Muscle of leg (tissue), 11 donors: ENCODE measurements around the gene RCAN2. TPM values are rescaled to one million over a fixed set of nuclear protein-coding genes. Genes with fewer than 3 reads are reported as not detected.
A peak's percentile ranks its signal among the peaks of the same experiment; 100 is the strongest.

Experiments used
- DNase-seq: peaks from one replicate; pipeline ENCODE4 v3.0.0; 2013
- H3K27ac ChIP-seq: one replicate; pipeline ENCODE4 v1.5.1; 2013; ENCODE audit warnings: mild to moderate bottlenecking, low read length, control low read depth
- H3K27me3 ChIP-seq: one replicate; pipeline ENCODE4 v1.6.1; 2013; ENCODE audit warnings: low read length; ENCODE audit not compliant: control insufficient read depth, insufficient read depth
- H3K36me3 ChIP-seq: one replicate; pipeline ENCODE4 v1.6.1; 2013; ENCODE audit warnings: low read length; ENCODE audit not compliant: control insufficient read depth, insufficient read depth
- H3K4me1 ChIP-seq: one replicate; pipeline ENCODE4 v1.6.1; 2013; ENCODE audit warnings: low read length; ENCODE audit not compliant: control insufficient read depth, insufficient read depth
- H3K4me3 ChIP-seq: one replicate; pipeline ENCODE4 v1.5.1; 2013; ENCODE audit warnings: low read length, control low read depth
- H3K9me3 ChIP-seq: replicated peaks from 2 replicates; pipeline ENCODE4 v1.6.1; 2013; ENCODE audit warnings: low read depth, low read length; ENCODE audit not compliant: control insufficient read depth
- WGBS: methylation state at CpG from one replicate; pipeline ENCODE4 v1.1.5; 2013; ENCODE audit warnings: missing lambda C conversion rate; ENCODE audit not compliant: insufficient coverage; 5-methylcytosine and 5-hydroxymethylcytosine counted together
- polyA plus RNA-seq, 8 donors: library from polyadenylated mRNA; unstranded; fragments of 120-200 nt; gene quantifications; one replicate each; pipeline versions ENCODE4 v1.2.1 to v1.2.3, GENCODE V29; 2013; ENCODE audit warnings: inconsistent platforms in 1 of 8, low replicate concordance in 1 of 8; ENCODE audit not compliant: insufficient read length in 8 of 8, insufficient read depth in 1 of 8
- total RNA-seq: library from RNA; stranded (reverse); fragments of 120-200 nt; gene quantifications from one replicate; pipeline ENCODE4 v1.2.4, GENCODE V29; 2013

Gene RCAN2
- total and polyA plus RNA-seq, 9 donors = 2.2 to 8.2 (median 4.5) TPM

DNA sequence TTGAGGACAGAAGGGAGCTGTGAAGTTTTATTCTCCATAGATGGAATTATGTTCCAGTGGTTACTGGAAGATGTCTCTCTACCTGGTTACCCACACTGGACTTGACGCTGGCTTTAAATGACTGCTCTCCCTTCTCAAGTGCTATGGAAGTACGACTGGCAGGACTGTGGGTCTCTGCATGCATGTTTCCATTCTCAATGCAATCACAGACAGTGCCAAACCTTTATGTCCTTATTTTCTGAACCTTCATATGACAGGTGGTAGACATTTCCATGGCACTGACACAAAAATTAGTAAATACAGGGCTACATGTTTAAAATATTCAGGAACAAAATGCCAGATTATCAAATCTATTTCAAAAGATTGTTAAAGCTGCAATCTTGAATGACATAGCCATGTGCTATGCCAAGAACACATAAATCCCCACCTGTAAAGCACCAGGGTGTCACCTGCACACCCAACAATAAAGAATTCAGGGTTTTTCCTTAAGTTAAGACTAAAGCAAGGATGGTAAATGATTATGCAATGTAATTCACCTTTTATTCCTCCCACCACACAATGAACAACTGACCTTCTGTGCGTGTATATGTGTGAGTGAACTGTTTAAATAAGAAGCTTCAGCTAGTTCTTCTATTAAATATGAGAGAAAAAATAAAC lies 167.2 kb downstream of the RCAN2 start:
- Histone ChIP-seq H3K9me3 (no peaks in the 10 kb centered on the region), H3K4me1 (no peaks in the 10 kb centered on the region), H3K36me3 (no peaks in the 10 kb centered on the region), H3K27me3 (no peaks in the 10 kb centered on the region), H3K4me3 (no peak overlapping the region), H3K27ac (no peak overlapping the region)
- DNase-seq = no peak
- 89% methylated on average over 2 of the region's 3 CpGs for WGBS

GRCh38 chr6:46323312-46323965 lies 167.8 kb downstream of the RCAN2 start:
- H3K27ac ChIP-seq = no peak overlapping the region
- no peaks in the 10 kb centered on the region for H3K36me3 ChIP-seq
- no peak overlapping the region for H3K4me3 ChIP-seq
- WGBS = 33% methylated on average over 2 of the region's 4 CpGs
- peak; percentile 19 for DNase-seq
- H3K4me1 ChIP-seq = no peaks in the 10 kb centered on the region
- H3K9me3 ChIP-seq = no peaks in the 10 kb centered on the region
- H3K27me3 ChIP-seq = no peaks in the 10 kb centered on the region

DNA sequence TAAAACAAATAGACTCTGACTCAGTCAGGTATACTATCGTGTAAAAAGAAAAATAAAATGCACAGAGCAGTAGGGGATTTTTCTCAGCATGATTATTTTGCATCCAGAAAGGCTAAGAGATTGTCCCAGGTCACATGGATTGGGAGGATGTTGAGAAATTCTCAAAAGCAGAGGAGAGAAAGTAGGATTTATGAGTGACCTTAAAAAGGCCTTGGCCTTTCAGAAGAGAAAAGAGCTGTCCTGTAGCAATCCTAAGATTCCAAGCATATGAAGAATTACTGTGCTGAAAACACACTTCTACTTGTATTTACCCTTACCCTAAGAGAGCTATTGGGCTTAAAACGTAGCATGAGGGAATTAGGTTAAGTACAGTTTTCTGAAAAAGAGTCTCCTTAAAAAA lies 170.7 kb downstream of the RCAN2 start:
- Histone ChIP-seq H3K4me1 (no peaks in the 10 kb centered on the region), H3K4me3 (no peak overlapping the region), H3K36me3 (no peaks in the 10 kb centered on the region), H3K27ac (no peak overlapping the region), H3K27me3 (no peaks in the 10 kb centered on the region), H3K9me3 (no peaks in the 10 kb centered on the region)
- WGBS = 83% methylated on average over 1 of the region's 2 CpGs
- DNase-seq = no peak

- no peak for DNase-seq
- Histone ChIP-seq H3K4me1 (no peaks in the 10 kb centered on the region), H3K9me3 (no peaks in the 10 kb centered on the region), H3K4me3 (no peak overlapping the region), H3K27ac (no peak overlapping the region), H3K27me3 (no peaks in the 10 kb centered on the region), H3K36me3 (no peaks in the 10 kb centered on the region)
- WGBS = no CpG with 5 or more reads among the region's 1 CpG
Observed at GRCh38 chr6:46315589-46315988, 175.7 kb downstream of the RCAN2 start.

DNA sequence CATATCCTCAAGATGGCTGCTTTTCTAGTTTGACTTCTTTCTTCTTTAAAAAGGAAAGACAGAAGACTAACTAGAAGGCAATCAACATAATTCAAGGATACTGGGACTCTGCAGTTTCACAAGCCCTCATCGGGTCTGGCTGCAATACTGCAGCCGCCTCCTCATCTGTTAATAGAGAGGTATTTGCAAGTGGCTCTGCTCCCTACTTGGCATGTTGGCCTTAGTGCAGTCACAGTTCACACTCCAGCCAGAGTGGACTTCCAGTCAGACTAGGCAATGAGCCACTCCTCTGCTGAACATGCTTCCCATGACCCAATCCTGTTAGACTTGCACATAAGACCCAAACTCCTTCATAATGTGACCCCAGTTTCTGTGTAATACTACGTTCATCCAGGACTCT lies 178.6 kb downstream of the RCAN2 start:
- H3K27me3 ChIP-seq = no peaks in the 10 kb centered on the region
- H3K4me3 ChIP-seq = no peak overlapping the region
- no peak overlapping the region for H3K27ac ChIP-seq
- no peaks in the 10 kb centered on the region for H3K9me3 ChIP-seq
- no peak for DNase-seq
- no peaks in the 10 kb centered on the region for H3K36me3 ChIP-seq
- no peaks in the 10 kb centered on the region for H3K4me1 ChIP-seq
- WGBS = 92% methylated on average over 2 of the region's 3 CpGs

- no peak overlapping the region for H3K4me3 ChIP-seq
- no CpG with 5 or more reads among the region's 1 CpG for WGBS
- H3K4me1 ChIP-seq = no peaks in the 10 kb centered on the region
- H3K9me3 ChIP-seq = no peaks in the 10 kb centered on the region
- no peaks in the 10 kb centered on the region for H3K36me3 ChIP-seq
- DNase-seq = no peak
- H3K27ac ChIP-seq = no peak overlapping the region
- no peaks in the 10 kb centered on the region for H3K27me3 ChIP-seq
Observed at GRCh38 chr6:46310196-46310595, 181.1 kb downstream of the RCAN2 start.

- no peaks in the 10 kb centered on the region for H3K36me3 ChIP-seq
- no peak for DNase-seq
- H3K4me1 ChIP-seq = no peaks in the 10 kb centered on the region
- WGBS = 14% methylated on average over 1 of the region's 2 CpGs
- H3K9me3 ChIP-seq = no peaks in the 10 kb centered on the region
- no peak overlapping the region for H3K27ac ChIP-seq
- H3K4me3 ChIP-seq = no peak overlapping the region
- H3K27me3 ChIP-seq = no peaks in the 10 kb centered on the region
Observed at GRCh38 chr6:46306431-46306830, 184.8 kb downstream of the RCAN2 start.

GRCh38 chr6:46305833-46306232 lies 185.4 kb downstream of the RCAN2 start:
- no CpG with 5 or more reads among the region's 3 CpGs for WGBS
- Histone ChIP-seq H3K4me1 (no peaks in the 10 kb centered on the region), H3K4me3 (no peak overlapping the region), H3K36me3 (no peaks in the 10 kb centered on the region), H3K27me3 (no peaks in the 10 kb centered on the region), H3K9me3 (no peaks in the 10 kb centered on the region), H3K27ac (no peak overlapping the region)
- no peak for DNase-seq

DNA sequence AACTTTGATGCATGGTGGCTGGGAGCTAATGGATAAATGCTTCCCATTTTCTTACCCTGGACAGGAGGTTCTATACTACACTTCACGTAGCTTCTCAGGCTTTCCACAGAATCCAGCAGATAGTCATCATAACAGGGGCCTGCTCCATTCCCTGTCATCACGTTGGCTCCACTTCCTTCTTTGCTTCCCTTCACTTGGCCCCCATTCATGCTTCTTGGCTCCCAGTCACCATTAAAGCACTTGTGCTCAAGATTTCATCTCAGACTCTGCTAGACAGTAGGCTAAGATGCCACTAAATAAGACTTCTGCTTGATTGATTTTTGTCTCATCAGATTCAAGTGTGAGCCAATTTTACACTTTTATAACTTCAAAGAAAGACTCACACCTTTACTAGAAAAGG lies 186.0 kb downstream of the RCAN2 start:
- DNase-seq = no peak
- H3K27me3 ChIP-seq = no peaks in the 10 kb centered on the region
- no peak overlapping the region for H3K4me3 ChIP-seq
- H3K36me3 ChIP-seq = no peaks in the 10 kb centered on the region
- no peaks in the 10 kb centered on the region for H3K4me1 ChIP-seq
- WGBS = 38% methylated on average over 1 of the region's 2 CpGs
- no peaks in the 10 kb centered on the region for H3K9me3 ChIP-seq
- H3K27ac ChIP-seq = no peak overlapping the region

- Histone ChIP-seq H3K27ac (no peak overlapping the region), H3K27me3 (no peaks in the 10 kb centered on the region), H3K4me3 (no peak overlapping the region), H3K4me1 (no peaks in the 10 kb centered on the region), H3K36me3 (no peaks in the 10 kb centered on the region), H3K9me3 (no peaks in the 10 kb centered on the region)
- no peak for DNase-seq
- no CpG with 5 or more reads among the region's 1 CpG for WGBS
Observed at GRCh38 chr6:46302816-46303215, 188.4 kb downstream of the RCAN2 start.
